Sigmoid colon (tissue), 4 donors: Measurements from ENCODE around the gene DNAAF3.

ENCODE experiments used
- CTCF ChIP-seq, 4 experiments: fragments of 450-650 bp in 3 of 4; fragments of 200-600 bp in 1 of 4; IDR thresholded peaks; one replicate each; pipeline ENCODE4 v1.5.1; 2016 to 2019; ENCODE audit warnings: antibody characterized with exemption in 4 of 4, mild to moderate bottlenecking in 3 of 4, moderate library complexity in 2 of 4
- POLR2A ChIP-seq, 2 donors: fragments of 450-650 bp; IDR thresholded peaks; one replicate each; pipeline ENCODE4 v1.6.1; 2016; ENCODE audit warnings: antibody characterized with exemption in 2 of 2, mild to moderate bottlenecking in 2 of 2, moderate library complexity in 2 of 2
- POLR2AphosphoS5 ChIP-seq, 4 donors: sonication (generic); formaldehyde crosslinking; IDR thresholded peaks; one replicate each; pipeline ENCODE4 v1.6.1; 2017; ENCODE audit warnings: antibody characterized with exemption in 4 of 4

- no peak for TF ChIP-seq CTCF (IDR thresholded peaks at IDR 0.05)
- TF ChIP-seq POLR2A (IDR thresholded peaks at IDR 0.05): no peak
- TF ChIP-seq POLR2AphosphoS5 (IDR thresholded peaks at IDR 0.05): no peak
These were observed 30.4 kb upstream of the DNAAF3 start for GRCh38 chr19:55196803-55197202.
